ENCODE results near the gene DYRK1A. TPM values are rescaled to one million over a fixed set of nuclear protein-coding genes. Genes with fewer than 3 reads are reported as not detected.

The DYRK1A gene
- total RNA-seq, 3 donors from 2014 or later (not counting 1 experiment from before 2014, with no cell fraction given) = 149 to 166 (median 153) TPM

- peaks cover 78 to 83% of the 10 kb centered on the region in 2 donors for H3K4me1 Mint-ChIP-seq
- Histone ChIP-seq H3K27me3 (ENCODE audit: control insufficient read depth, insufficient read depth, low read length) (no peaks in the 10 kb centered on the region), H3K36me3 (ENCODE audit: control insufficient read depth, insufficient read depth, low read length) (no peaks in the 10 kb centered on the region), H3K4me3 (ENCODE audit: low read length) (no peak overlapping the region), H3K9me3 (ENCODE audit: control insufficient read depth, insufficient read depth, low read length) (no peaks in the 10 kb centered on the region), H3K27ac (ENCODE audit: low read length) (peak overlapping the region; percentile 74), H3K4me1 (ENCODE audit: control insufficient read depth, insufficient read depth, low read length) (peaks cover 27% of the 10 kb centered on the region)
- H3K27me3 Mint-ChIP-seq (ENCODE audit: low read depth in 2 of 2) = no peaks in the 10 kb centered on the region
- no peaks in the 10 kb centered on the region for H3K36me3 Mint-ChIP-seq
- H3K9me3 Mint-ChIP-seq = no peaks in the 10 kb centered on the region
- peak overlapping the region; percentile 87 to 91 for H3K27ac Mint-ChIP-seq
- TF ChIP-seq CTCF (IDR thresholded peaks at IDR 0.05) = no peak
- H3K4me3 Mint-ChIP-seq = peak overlapping the region; percentile 79
- WGBS (ENCODE audit: insufficient coverage) = 63% methylated on average over 4 of the region's 5 CpGs
- intact Hi-C loops (cut with micrococcal nuclease) = loop anchor here (2.0 to 5.0 kb wide), 4 partner anchors 45 to 241 kb away; partner anchors contain the start of gene VPS26C
- no peak for ATAC-seq
- no peak for DNase-seq
Observed at GRCh38 chr21:37462087-37462861, 95.7 kb downstream of the DYRK1A start.

DNA sequence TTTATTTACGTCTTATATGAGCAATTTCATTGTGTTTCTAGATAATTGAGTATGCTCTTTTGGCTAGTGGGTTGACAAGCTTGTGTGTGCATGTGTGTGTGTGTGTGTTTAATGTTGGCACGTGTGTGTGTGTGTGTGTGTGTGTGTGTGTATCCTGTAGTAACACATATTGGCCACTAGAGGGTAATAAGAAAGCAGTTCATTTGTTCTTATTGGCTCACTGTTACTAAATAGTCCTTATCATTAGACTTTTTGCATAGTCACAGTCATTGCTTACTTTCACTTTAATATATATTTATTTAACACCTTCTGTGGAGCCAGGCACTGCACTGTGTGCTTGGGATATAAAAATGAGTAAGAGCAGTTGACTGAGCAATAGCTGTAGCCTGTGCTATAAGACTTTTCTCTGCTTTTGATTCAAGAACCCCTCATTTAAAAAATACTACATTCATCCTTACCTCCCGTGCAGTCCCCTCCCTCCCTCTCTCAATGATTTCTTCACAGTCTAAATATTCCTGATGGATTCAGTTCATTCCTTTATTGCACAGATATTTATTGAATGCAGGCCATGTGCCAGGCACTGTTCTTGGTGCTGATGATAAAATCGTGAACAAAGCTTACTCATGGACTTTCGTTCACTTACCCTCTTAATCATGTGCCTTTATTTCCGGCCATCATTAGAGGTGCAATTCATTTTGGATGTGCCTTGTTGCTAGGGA lies 96.7 kb downstream of the DYRK1A start:
- Mint-ChIP-seq H3K4me1 (peaks cover 76 to 80% of the 10 kb centered on the region in 2 donors), H3K9me3 (no peaks in the 10 kb centered on the region), H3K27ac (peak overlapping the region; percentile 87 to 91), H3K27me3 (ENCODE audit: low read depth in 2 of 2) (no peaks in the 10 kb centered on the region), H3K36me3 (no peaks in the 10 kb centered on the region), H3K4me3 (peak overlapping the region; percentile 79)
- TF ChIP-seq CTCF (IDR thresholded peaks at IDR 0.05) = peak; percentile 27
- Histone ChIP-seq H3K4me3 (ENCODE audit: low read length) (no peak overlapping the region), H3K36me3 (ENCODE audit: control insufficient read depth, insufficient read depth, low read length) (peaks cover 5% of the 10 kb centered on the region), H3K27ac (ENCODE audit: low read length) (peak overlapping the region; percentile 3), H3K9me3 (ENCODE audit: control insufficient read depth, insufficient read depth, low read length) (no peaks in the 10 kb centered on the region), H3K27me3 (ENCODE audit: control insufficient read depth, insufficient read depth, low read length) (no peaks in the 10 kb centered on the region), H3K4me1 (ENCODE audit: control insufficient read depth, insufficient read depth, low read length) (peaks cover 23% of the 10 kb centered on the region)
- ATAC-seq (peak; percentile 60 to 81 (median 60)), DNase-seq (peak in 1 of 2 donors; percentile 66)
- WGBS (ENCODE audit: insufficient coverage) = 34% methylated on average over 6 of the region's 6 CpGs
- intact Hi-C loops (cut with micrococcal nuclease) = loop anchor here (2.0 to 5.0 kb wide), 4 partner anchors 46 to 242 kb away; partner anchors contain the start of gene VPS26C

DNA sequence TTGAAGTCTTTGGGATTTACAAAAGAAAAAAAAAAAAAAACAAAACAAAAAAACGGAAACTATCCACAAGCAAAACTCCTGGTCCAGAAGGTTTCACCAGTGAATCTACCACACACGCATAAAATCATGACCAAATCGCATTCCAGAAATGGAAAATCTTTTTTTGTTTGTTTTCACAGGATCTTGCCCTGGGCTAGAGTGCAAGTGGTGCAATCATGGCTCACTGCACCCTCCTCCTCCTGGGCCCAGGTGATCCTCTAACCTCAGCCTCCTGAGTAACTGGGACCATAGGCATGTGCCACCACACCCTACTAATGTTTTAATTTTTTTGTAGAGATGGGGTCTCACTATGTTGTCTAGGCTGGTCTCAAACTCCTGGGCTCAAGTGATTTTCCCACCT lies 100.5 kb downstream of the DYRK1A start:
- no peak for ATAC-seq

More for the DNA sequence above, 100.5 kb downstream of the DYRK1A start:
- H3K27ac ChIP-seq (ENCODE audit: low read length) = no peak overlapping the region
- no peaks in the 10 kb centered on the region for H3K9me3 ChIP-seq (ENCODE audit: control insufficient read depth, insufficient read depth, low read length)
- H3K36me3 Mint-ChIP-seq = no peaks in the 10 kb centered on the region
- no peak overlapping the region for H3K4me3 Mint-ChIP-seq
- H3K4me1 ChIP-seq (ENCODE audit: control insufficient read depth, insufficient read depth, low read length) = peaks cover 20% of the 10 kb centered on the region
- peaks cover 7% of the 10 kb centered on the region for H3K36me3 ChIP-seq (ENCODE audit: control insufficient read depth, insufficient read depth, low read length)
- H3K4me1 Mint-ChIP-seq = peaks cover 80 to 84% of the 10 kb centered on the region in 2 donors
- peak overlapping the region; percentile 1 to 66 for H3K27ac Mint-ChIP-seq
- H3K27me3 ChIP-seq (ENCODE audit: control insufficient read depth, insufficient read depth, low read length) = no peaks in the 10 kb centered on the region
- no peak for DNase-seq
- intact Hi-C loops (cut with micrococcal nuclease) = no loop called here
- TF ChIP-seq CTCF (IDR thresholded peaks at IDR 0.05) = no peak
- H3K9me3 Mint-ChIP-seq = no peaks in the 10 kb centered on the region
- H3K27me3 Mint-ChIP-seq (ENCODE audit: low read depth in 2 of 2) = no peaks in the 10 kb centered on the region
- WGBS (ENCODE audit: insufficient coverage) = 88% methylated on average over 3 of the region's 3 CpGs
- H3K4me3 ChIP-seq (ENCODE audit: low read length) = no peak overlapping the region

Data from natural killer cell (primary cell).